HAP-1 (cell line): ENCODE results near the gene BBS12.
"Not testable (repeated sequence)": the region's sequence is repeated elsewhere in the genome, so short reads cannot be mapped to it uniquely, and the experiment has no call there.

Experiments
- DNase-seq, 2 experiments: peaks; one replicate each; pipeline ENCODE4 v3.0.0-alpha.2; 2016 to 2020; ENCODE audit warnings: low spot score in 2 of 2
- H3K27me3 ChIP-seq: fragments of 250-450 bp; sonication (Bioruptor Pico); 2 replicates; pipeline ENCODE4 v1.5.1; 2020; ENCODE audit warnings: low read depth, mild to moderate bottlenecking, moderate library complexity
- H3K36me3 ChIP-seq: fragments of 250-450 bp; sonication (Bioruptor Pico); replicated peaks from 2 replicates; pipeline ENCODE4 v1.5.1; 2020; ENCODE audit warnings: mild to moderate bottlenecking
- H3K4me1 ChIP-seq: fragments of 250-450 bp; sonication (Bioruptor Pico); 2 replicates; pipeline ENCODE4 v1.5.1; 2020; ENCODE audit warnings: mild to moderate bottlenecking
- H3K4me3 ChIP-seq: fragments of 250-450 bp; sonication (Bioruptor Pico); 2 replicates; pipeline ENCODE4 v1.5.1; 2020; ENCODE audit warnings: mild to moderate bottlenecking, moderate library complexity
- H3K9me3 ChIP-seq: fragments of 250-450 bp; sonication (Bioruptor Pico); 2 replicates; pipeline ENCODE4 v1.5.1; 2020; ENCODE audit warnings: mild to moderate bottlenecking, moderate library complexity
- in situ Hi-C: fragments of 300-500 bp; cut with MboI; formaldehyde crosslinking; loops from 3 replicates; pipeline ENCODE4 v1.14.3; 2020; ENCODE audit warnings: low sequenced_read_pairs, inconsistent platforms, mixed read lengths

BBS12 gene

DNA sequence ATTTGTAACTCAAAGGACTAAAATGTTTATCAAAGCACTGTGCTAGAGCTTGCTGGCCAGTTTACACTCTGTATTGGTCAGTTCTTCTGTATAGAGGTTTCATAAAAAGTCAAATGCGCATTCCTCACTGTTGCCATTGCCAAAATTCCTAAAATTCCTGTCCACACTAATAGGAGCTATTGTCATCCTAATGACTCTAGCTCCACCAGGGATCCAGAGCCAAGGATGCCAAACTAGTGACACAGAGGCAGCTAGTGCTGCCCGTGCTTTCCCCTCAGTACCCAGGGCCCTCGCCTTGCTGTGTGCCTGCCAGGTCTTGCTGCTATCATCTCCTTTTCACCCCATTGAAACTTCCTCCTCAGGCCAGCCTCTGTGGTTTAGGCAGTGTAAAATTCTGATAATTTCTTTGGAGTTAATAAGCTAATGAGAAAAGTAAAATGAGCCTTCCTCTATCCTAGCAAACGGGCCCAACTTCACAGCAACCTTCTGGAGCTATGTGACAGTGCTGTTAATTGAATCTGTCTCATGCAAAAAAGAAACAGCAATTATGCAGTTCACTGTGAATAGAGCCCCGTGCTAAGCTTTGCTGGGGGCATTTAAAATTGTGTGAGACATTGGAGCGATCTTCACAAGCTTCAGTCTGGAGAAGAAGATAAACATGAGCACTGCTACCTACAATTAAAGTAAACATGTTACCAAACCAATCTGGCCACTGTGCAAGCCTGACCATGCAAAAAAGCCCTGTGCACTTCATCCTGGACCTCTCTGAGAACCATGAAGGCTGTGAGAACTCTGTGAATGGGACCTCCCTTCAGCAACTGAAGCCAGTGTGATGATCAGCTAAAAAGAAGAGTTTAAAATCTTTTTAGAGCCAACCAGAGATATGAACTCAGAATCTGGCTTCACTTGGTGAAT, 51.1 kb downstream of the BBS12 start:
- in situ Hi-C loops: no loop called here
- Histone ChIP-seq H3K27me3 (no peaks in the 10 kb centered on the region), H3K36me3 (no peaks in the 10 kb centered on the region), H3K9me3 (no peaks in the 10 kb centered on the region), H3K4me3 (no peak overlapping the region), H3K4me1 (peaks cover 39% of the 10 kb centered on the region)
- peak; percentile 86 to 96 for DNase-seq

- H3K4me1 ChIP-seq: peaks cover 46% of the 10 kb centered on the region
Observed at GRCh38 chr4:122784261-122784660, 51.8 kb downstream of the BBS12 start.

GRCh38 chr4:122785099-122785498, 52.6 kb downstream of the BBS12 start:
- Histone ChIP-seq H3K4me3 (no peak overlapping the region), H3K9me3 (no peaks in the 10 kb centered on the region), H3K27me3 (no peaks in the 10 kb centered on the region), H3K4me1 (peaks cover 50% of the 10 kb centered on the region), H3K36me3 (no peaks in the 10 kb centered on the region)
- in situ Hi-C loops: no loop called here
- DNase-seq: no peak

More at GRCh38 chr4:122784261-122784660, 51.8 kb downstream of the BBS12 start:
- no peaks in the 10 kb centered on the region for H3K9me3 ChIP-seq
- in situ Hi-C loops: no loop called here
- DNase-seq: no peak
- H3K27me3 ChIP-seq: no peaks in the 10 kb centered on the region
- no peaks in the 10 kb centered on the region for H3K36me3 ChIP-seq
- no peak overlapping the region for H3K4me3 ChIP-seq

GRCh38 chr4:122786296-122786695, 53.8 kb downstream of the BBS12 start:
- H3K4me3 ChIP-seq, DNase-seq, in situ Hi-C loops, H3K9me3 ChIP-seq, H3K27me3 ChIP-seq, H3K36me3 ChIP-seq: not testable (repeated sequence)
- peaks cover 50% of the 10 kb centered on the region for H3K4me1 ChIP-seq

GRCh38 chr4:122786920-122787319, 54.4 kb downstream of the BBS12 start:
- DNase-seq, H3K9me3 ChIP-seq, H3K27me3 ChIP-seq, H3K36me3 ChIP-seq, in situ Hi-C loops, H3K4me3 ChIP-seq: not testable (repeated sequence)
- H3K4me1 ChIP-seq: peaks cover 45% of the 10 kb centered on the region

DNA sequence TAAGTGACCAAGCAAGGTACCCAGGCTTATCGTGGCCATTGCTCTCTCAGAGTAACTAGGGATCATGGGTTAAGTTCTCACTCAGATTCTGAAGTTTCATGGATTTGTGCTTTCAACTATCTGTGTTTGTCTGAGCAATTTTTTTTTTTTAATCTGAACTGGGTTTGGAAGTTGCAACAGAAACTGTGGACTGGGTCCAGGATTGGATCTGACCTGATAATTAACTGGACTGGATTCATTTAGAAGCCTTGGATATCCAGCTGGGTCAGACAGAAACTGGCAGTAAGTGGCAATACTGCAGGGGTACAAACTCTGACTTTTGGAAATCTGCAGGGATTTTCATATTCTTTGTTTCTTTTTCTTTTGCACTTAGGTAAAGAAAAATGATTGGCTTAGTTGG, 55.4 kb downstream of the BBS12 start:
- no peaks in the 10 kb centered on the region for H3K9me3 ChIP-seq
- peaks cover 43% of the 10 kb centered on the region for H3K4me1 ChIP-seq
- in situ Hi-C loops: no loop called here
- no peak for DNase-seq
- H3K36me3 ChIP-seq: no peaks in the 10 kb centered on the region
- no peaks in the 10 kb centered on the region for H3K27me3 ChIP-seq
- no peak overlapping the region for H3K4me3 ChIP-seq

DNA sequence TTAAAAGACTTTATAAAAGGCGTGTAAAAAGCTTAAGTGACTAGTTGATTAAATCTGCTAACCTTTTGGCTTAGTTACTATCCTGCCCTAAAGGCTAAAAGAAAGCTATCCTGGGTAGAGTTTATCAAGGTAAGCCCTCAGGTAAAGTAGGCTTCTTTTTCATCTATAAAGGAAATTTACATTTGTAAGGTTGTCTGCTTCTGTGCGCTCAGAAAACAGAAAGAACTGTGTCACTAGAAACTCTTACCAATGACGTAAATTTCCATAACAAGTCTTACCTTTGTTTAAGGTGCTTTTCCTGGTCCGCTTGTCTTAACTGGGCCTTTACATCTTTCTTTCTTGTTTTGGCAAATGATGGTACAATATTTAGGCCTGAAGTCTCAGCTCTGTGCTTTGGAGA, 56.4 kb downstream of the BBS12 start:
- in situ Hi-C loops: no loop called here
- no peaks in the 10 kb centered on the region for H3K36me3 ChIP-seq
- no peaks in the 10 kb centered on the region for H3K27me3 ChIP-seq
- no peaks in the 10 kb centered on the region for H3K9me3 ChIP-seq
- DNase-seq: peak in 1 of 2 experiments; percentile 71
- H3K4me1 ChIP-seq: peaks cover 44% of the 10 kb centered on the region
- no peak overlapping the region for H3K4me3 ChIP-seq

GRCh38 chr4:122793811-122794210, 61.3 kb downstream of the BBS12 start:
- no peak for DNase-seq
- Histone ChIP-seq H3K4me3 (no peak overlapping the region), H3K9me3 (no peaks in the 10 kb centered on the region), H3K27me3 (no peaks in the 10 kb centered on the region), H3K4me1 (peaks cover 49% of the 10 kb centered on the region), H3K36me3 (no peaks in the 10 kb centered on the region)
- in situ Hi-C loops: no loop called here
